ENCODE data around the gene CACUL1. TPM values are rescaled to one million over a fixed set of nuclear protein-coding genes. Genes with fewer than 3 reads are reported as not detected.
"Not testable (repeated sequence)": the region's sequence is repeated elsewhere in the genome, so short reads cannot be mapped to it uniquely, and the experiment has no call there.

CACUL1 gene
- 48.3 TPM for total RNA-seq

DNA sequence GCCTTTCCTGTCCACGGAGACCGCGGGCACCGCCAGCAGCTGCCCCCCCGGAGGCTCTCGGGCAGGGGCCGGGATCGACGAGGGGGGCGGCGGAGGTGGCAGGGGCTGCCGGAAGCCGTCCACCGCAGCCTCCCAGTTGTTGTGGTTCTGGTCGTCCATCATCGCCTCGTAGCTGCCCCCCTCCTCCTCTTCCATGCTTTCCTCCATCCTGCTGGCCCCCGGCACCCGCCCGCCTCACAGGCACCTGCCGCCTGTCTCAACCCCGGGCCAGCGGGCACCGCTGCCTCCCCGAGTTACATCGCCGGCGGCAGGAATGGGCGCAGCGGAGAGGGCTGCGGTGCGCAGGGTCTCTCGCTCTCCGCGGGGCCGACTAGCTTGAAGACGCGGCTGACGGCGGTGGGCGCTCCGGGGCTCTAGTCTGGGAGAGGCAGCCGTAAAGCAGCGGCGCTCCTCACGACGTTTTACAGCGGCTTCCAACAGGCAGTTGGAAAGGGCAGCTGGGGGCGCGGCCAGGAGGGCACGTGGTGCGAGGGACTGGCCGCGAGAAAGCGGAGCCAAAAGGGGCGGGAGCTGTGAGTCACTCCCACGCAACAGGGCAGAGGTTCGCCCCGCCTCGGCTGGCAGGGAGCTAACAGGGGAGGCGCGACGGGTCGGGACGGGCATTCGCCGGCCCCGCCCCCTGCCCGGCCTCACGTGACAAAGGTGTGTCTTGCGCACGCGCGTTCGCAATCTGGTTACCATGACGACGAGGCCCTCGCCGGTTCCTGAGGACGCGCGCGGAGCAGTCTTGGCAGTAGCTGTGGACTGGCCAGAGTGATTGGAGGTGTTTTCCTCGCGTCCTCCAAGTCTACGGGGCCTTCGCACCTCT is at the start of gene CACUL1:
TSS of gene CACUL1 (minus strand) at position 415 of the 868 bp plus-strand sequence. CDS start at position 207, 208 bp downstream.
- DNase-seq (ENCODE audit: low spot score) (peak; percentile 100), ATAC-seq (peak; percentile 100)
- intact Hi-C loops (cut with DNase I) = no loop called here

DNA sequence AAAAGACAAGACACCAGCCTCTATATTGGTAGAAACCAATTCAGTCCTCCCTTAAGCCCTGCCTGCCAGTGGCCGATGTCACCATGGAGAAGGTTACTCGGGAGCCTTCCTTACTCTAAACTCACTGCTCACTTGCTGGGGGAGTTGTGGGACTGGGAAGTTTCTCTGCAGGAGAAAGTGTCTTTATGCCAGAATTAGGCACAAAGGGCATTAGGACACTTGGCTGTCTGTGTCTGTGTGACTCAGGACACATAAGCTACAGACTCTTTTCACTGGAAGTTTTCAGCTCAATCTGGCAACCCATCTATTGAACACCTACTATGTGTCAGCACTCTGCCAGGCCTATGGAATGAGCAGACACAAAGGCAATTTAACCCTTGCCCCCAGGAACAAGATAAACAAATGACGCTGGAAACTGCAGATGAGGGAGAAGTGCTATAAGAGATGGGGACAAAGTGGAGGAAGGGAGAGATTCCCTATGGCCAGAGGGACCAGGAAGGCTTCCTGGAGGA is 49.5 kb upstream of the CACUL1 start:
- ATAC-seq (no peak), DNase-seq (ENCODE audit: low spot score) (no peak)
- intact Hi-C loops (cut with DNase I) = no loop called here

DNA sequence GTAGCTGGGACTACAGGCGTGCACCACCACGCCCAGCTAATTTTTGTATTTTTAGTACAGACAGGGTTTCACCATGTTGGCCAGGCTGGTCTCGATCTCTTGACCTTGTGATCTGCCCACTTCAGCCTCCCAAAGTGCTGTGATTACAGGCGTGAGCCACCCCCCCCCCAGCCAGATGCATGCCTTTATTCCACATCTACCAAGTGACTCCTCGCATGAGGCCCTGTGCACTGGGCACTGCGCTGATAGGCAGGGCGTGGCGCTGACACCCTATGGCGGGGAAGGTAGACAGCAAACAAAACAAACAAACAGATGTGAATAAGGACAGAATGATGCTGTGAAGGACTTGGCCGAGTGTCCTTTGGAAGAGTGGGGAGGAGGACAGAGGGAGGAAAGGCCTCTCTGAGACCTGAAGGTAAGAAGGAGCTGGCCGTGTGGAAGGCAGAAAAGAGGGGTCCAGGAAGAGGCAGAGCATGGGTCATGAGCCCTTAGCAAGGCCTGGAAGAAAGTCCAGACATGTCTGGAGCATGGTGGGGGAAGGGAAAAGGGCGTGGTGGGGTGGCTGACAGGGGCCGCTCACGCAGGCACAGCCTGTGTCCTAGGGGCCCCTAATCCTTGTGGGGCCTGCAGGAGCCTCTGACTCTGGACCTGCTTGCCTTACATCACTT is 47.5 kb upstream of the CACUL1 start:
- ATAC-seq (no peak), DNase-seq (ENCODE audit: low spot score) (no peak)
- intact Hi-C loops (cut with DNase I) = no loop called here

DNA sequence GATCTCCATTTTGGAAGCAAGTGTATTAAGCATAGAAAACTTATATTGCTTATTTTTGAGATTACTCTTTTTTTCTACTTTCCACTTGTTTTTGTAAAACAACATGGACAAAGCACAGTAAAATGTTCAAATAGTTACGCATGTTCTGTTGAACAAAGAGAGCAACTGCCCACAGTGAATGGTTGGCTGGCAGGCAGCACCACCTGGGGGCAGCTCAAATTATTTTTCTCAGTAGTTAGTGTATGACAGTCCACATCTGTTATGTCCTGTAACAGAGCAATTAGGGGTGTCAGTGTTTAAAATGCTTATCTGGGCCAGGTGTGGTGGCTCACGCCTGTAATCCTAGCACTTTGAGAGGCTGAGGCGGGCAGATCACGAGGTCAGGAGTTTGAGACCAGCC is 46.1 kb upstream of the CACUL1 start:
- intact Hi-C loops (cut with DNase I) = no loop called here
- no peak for DNase-seq (ENCODE audit: low spot score)

DNA sequence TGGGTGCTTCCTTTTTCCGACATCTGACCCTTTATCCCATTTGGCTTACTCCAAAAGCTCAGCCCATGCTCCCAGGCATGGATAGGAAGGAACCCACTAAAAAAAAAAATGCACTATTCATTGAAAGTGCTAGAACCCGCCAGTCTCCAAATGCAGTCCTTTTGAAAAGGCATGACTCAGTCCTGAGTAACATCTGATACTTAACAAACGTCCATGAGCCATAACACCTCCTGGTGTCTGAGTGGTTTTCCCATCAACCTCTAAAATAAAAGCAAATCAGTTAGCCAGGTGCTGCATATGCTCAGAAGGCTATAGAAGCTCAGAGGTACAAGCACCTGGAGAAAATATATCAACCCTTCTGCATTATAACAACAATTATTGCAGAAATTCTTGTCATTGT is 45.0 kb upstream of the CACUL1 start:
- ATAC-seq (no peak), DNase-seq (ENCODE audit: low spot score) (no peak)
- intact Hi-C loops (cut with DNase I) = no loop called here

More for the DNA sequence above, 46.1 kb upstream of the CACUL1 start:
- ATAC-seq = peak; percentile 60

DNA sequence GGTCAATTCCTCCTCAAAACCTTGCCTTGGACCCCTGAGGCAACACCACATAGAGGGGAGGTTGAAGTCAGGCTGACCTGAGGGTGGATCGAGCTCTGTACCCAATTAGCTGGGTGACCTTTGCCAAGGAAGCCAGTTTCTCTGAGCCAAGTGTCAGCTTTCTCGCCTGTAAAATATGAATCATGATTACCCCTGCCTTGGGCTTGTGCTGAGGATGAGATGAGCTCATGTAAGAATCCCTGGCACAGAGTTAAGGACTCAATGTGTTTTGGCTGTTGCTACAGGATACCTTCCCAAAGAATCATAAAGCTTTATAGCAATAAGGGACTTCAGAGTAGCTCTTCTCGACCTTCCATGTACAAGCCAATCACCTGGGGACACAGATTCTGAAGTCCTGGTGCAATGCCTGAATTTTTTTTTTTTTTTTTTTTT is 43.5 kb upstream of the CACUL1 start:
- intact Hi-C loops (cut with DNase I) = no loop called here
- peak; percentile 79 for ATAC-seq
- DNase-seq (ENCODE audit: low spot score) = peak; percentile 38

DNA sequence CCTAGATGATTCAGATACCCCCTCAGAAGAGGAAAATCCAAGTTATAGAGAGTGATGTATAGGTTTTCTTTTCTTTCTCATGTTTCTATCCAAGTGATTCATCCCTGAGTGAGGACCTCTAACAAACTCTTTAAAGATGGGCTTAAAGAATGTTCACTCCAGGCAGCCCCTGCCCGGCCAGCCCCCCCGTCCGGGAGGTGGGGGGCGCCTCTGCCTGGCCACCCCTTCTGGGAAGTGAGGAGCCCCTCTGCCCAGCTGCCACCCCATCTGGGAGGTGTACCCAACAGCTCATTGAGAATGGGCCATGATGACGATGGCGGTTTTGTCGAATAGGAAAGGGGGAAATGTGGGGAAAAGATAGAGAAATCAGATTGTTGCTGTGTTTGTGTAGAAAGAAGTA is 40.2 kb upstream of the CACUL1 start:
- ATAC-seq; intact Hi-C loops (cut with DNase I); DNase-seq (ENCODE audit: low spot score): not testable (repeated sequence)

DNA sequence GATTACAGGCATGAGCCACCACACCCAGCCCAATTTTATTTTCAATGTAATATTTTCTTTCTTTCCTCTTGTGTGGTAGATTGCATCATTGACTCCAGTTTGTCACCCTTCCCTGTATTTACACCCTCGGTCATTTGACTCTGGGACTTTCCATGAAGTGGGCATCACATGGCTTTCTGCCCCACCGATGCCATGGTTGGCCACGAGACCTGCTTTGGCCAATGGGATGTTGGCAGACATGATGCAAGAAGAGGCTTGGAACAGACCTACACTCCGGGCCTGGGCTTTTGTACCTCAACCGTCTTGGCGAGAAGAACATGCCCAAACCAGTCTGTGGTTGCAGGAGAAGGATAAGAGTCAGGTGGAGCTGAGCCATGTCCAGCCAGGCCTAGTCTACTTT is 38.8 kb upstream of the CACUL1 start:
- intact Hi-C loops (cut with DNase I) = no loop called here
- DNase-seq (ENCODE audit: low spot score) = no peak
- peak; percentile 40 for ATAC-seq

DNA sequence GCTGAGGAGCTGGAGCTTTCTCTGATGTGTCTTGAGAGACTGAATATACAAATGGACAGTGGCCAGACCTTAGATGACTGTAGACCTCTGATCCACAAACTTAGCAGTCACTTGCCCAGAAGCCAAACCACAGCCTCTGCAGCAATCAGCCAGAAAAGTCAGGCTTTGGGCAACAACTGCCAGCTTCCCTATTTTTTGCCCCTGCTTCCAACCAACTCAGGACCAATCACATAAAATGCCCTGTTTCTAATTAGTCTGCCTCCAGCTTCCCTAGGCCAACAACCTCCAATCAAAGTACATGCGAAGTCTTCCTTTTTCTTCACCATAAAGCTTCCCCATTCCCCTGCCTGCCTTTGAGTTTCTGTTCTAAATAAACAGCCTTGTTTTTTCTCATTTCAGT is 37.8 kb upstream of the CACUL1 start:
- intact Hi-C loops (cut with DNase I) = no loop called here
- ATAC-seq (peak; percentile 91), DNase-seq (ENCODE audit: low spot score) (no peak)

DNA sequence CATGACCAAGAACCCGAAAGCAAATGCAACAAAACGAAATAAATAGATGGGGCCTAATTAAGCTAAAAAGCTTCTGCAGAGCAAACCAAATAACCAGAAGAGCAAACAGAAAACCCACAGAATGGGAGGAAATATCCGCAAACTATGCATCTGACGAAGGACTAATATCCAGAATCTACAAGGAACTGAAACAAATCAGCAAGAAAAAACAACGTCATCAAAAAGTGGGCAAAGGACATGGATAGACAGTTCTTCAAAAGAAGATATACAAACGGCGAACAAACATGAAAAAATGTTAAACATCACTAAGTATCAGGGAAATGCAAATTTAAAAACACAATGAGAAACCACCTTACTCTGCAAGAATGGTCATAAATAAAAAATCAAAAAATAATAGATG is 35.3 kb upstream of the CACUL1 start:
- DNase-seq (ENCODE audit: low spot score) (no peak), ATAC-seq (no peak)
- intact Hi-C loops (cut with DNase I) = no loop called here

DNA sequence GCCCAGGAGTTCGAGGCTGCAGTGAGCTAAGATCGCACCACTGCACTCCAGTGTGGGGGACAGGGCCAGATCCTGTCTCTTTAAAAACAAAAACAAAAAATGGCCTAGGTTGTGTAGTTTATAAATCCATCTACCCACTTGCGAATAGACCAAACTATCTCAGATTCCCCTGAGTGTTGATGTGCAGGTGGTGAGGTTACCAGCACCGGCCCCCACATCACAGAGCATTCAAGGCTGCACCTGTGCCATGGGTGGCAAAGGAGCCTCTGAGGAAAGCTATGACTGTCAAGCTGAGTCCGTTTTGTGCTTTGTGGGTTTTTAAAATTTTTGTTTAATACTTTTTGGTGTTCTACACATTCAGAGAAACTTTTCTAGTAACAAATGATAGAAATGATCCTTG is 30.8 kb upstream of the CACUL1 start:
- intact Hi-C loops (cut with DNase I) = no loop called here

DNA sequence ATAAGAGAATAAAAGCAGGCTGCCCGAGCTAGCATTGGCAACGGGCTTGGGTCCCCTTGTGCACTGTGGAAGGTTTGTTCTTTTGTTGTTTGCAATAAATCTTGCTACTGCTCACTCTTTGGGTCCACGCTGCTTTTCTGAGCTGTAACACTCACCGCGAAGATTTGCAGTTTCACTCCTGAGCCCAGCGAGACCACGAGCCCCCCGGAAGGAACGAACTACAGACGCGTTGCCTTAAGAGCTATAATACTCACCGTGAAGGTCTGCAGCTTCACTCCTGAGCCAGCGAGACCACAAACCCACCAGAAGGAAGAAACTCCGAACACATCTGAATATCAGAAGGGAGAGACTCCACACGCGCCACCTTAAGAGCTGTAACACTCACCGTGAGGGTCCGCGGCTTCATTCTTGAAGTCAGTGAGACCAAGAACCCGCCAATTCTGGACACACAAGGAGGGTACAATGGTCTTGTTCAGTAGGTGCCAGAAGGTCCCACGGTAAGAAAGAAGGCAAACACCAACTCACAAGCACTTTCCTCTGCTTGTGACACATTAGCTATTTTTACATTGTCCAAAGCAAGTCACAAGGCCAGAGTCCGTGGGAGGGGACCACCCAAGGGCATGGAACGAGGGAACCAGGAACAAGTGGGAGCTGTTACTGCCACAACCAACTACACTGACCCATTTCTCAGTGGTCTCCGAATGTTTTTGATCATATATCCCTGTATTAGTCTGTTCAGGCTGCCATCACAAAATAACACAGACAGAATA is 29.2 kb upstream of the CACUL1 start:
- no peak for ATAC-seq

More for the DNA sequence above, 30.8 kb upstream of the CACUL1 start:
- no peak for ATAC-seq
- DNase-seq (ENCODE audit: low spot score) = no peak

DNA sequence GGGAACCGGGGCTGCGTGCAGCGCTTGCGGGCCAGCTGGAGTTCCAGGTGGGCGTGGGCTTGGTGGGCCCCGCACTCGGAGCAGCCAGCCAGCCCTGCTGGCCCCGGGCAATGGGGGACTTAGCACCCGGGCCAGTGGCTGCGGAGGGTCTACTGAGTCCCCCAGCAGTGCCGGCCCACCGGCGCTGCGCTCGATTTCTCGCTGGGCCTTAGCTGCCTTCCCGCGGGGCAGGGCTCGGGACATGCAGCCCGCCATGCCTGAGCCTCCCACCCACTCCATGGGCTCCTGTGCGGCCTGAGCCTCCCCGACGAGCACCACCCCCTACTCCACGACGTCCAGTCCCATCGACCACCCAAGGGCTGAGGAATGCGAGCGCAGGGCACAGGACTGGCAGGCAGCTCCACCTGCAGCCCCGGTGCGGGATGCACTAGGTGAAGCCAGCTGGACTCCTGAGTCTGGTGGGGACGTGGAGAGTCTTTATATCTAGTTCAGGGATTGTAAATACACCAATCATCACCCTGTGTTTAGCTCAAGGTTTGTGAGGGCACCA is 28.2 kb upstream of the CACUL1 start:
- intact Hi-C loops (cut with DNase I); DNase-seq (ENCODE audit: low spot score); ATAC-seq: not testable (repeated sequence)

More for the DNA sequence above, 29.2 kb upstream of the CACUL1 start:
- DNase-seq (ENCODE audit: low spot score) = no peak
- intact Hi-C loops (cut with DNase I) = no loop called here

DNA sequence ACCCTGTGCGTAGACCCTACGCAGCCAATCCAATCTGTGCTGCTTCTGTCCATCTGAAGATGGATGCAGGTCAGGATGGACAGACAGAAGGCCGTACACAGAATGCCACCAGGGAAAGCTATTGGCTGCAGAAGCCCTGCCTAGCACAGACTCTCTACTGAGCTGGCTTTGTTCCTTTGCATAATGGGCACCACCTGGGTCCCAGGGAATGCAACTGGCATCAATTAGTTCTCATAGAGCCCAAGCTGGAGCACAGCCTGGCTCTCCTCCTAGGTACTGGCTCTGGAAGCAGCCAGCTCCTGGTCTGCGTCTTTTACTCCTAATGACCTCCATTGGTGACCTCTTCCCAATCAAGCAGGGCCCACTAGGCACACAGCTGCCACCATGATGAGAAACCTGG is 26.8 kb upstream of the CACUL1 start:
- intact Hi-C loops (cut with DNase I) = no loop called here
- ATAC-seq = no peak
- DNase-seq (ENCODE audit: low spot score) = no peak

DNA sequence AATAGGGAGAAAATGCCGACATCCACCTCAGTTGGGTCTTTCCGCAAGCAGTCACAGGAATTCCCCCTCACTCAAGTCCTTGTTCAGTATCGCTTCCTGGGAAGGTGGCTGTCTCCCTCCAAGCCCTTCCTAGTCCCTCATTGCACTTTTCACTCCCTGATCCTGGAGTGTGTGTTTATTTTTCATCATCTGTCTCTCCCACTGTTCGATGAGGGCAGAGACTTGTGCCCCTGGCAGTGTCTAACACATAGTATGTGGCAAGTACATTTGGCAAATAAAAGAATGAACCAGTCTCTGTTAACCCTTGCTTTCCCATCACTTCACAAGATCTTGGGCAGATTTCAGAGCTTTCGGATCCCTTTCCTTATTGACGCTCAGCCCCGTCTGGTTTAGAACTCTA is 24.0 kb upstream of the CACUL1 start:
- DNase-seq (ENCODE audit: low spot score) = no peak
- intact Hi-C loops (cut with DNase I) = no loop called here
- no peak for ATAC-seq

DNA sequence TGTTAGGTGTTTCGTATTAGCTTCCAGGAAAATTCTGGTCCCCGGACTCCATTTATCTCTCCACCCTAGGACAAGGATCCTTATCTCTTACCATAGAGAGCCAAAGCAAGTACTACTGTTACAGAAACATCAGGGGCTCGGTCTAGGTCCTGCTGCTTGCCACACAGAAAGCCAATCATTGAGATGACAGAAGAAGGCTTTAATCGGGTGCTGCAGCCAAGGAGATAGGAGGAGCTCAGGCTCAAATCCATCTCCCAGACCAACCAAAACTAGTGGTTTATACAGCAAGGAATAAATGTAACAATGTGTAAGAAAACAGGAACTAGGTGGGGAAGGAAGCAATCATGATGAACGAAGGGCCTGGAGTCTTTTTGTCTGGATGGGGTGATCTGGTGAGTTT is 22.2 kb upstream of the CACUL1 start:
- intact Hi-C loops (cut with DNase I) = no loop called here
- ATAC-seq = no peak
- no peak for DNase-seq (ENCODE audit: low spot score)

DNA sequence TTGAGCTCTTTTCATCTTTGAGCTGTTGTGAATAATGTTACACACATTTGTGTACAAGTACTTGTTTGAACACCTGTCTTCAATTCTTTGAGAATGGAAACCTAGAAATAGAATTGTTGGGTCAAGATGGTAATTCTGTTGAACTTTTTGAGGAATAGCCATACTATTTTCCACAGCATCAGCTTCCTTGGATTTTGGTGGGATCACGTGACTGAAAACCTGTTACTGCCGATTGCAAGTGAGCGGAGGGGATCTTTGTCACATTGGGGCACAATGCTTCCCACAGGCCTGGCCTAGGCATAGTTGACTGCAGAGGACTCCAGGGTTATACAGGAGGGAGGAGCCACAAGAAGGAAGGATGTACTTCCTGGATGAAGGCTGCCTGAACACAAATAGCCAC is 21.3 kb upstream of the CACUL1 start:
- ATAC-seq = no peak
- DNase-seq (ENCODE audit: low spot score) = no peak
- intact Hi-C loops (cut with DNase I) = no loop called here

DNA sequence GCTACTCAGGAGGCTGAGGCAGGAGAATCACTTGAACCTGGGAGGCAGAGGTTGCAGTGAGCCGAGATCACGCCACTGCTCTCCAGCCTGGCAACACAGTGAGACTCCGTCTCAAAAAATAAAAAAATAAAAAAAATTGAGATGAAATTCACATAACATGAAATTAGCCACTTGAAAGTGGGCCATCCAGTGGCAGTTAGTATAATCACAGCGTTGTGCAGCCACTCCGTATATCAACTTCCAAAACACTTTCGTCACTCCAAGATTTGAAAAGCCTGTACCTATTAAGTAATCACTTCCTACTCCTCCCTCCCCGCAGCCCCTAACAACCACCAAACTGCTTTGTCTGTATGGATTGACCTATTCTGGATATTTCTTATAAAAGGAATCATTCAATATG is 20.7 kb upstream of the CACUL1 start:
- no peak for DNase-seq (ENCODE audit: low spot score)
- no peak for ATAC-seq
- intact Hi-C loops (cut with DNase I) = no loop called here

DNA sequence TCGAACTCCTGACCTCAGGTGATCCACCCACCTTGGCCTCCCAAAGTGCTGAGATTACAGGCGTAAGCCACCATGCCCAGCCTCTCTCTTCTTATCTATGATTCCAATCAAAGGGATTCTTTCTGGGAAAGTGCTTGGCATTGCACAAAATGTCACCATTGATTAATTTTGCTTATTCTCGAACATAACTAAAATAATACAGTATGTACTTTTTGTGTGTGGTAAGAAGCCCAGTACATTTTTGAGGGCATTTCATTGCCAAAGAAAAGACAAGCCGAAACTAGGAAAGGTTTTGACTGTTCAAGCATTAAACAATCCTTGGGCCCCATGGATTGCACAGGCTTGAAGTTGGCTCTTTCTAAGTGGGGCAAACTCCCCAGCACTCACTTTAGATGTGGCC is 18.3 kb upstream of the CACUL1 start:
- intact Hi-C loops (cut with DNase I) = no loop called here
- DNase-seq (ENCODE audit: low spot score) (no peak), ATAC-seq (no peak)

Data from sciatic nerve (tissue), 2 donors.